ENCODE results near the gene EVA1A.
A peak's percentile ranks its signal among the peaks of the same experiment; 100 is the strongest.

The EVA1A gene

GRCh38 chr2:75564026-75564688 lies 3.4 kb upstream of the EVA1A start:
- Histone ChIP-seq H3K9me3 (no peaks in the 10 kb centered on the region), H3K4me3 (no peak overlapping the region), H3K36me3 (replicated peaks) (no peaks in the 10 kb centered on the region), H3K4me1 (peaks cover 4% of the 10 kb centered on the region), H3K27me3 (ENCODE audit: low read depth) (no peaks in the 10 kb centered on the region)
- in situ Hi-C loops (cut with MboI; ENCODE audit: low sequenced_read_pairs): no loop called here
- no peak for DNase-seq (ENCODE audit: low spot score in 2 of 2)

- no peaks in the 10 kb centered on the region for H3K27me3 ChIP-seq (ENCODE audit: low read depth)
- peaks cover 4% of the 10 kb centered on the region for H3K4me1 ChIP-seq
- no peak for DNase-seq (ENCODE audit: low spot score in 2 of 2)
- H3K4me3 ChIP-seq: no peak overlapping the region
- H3K9me3 ChIP-seq: no peaks in the 10 kb centered on the region
- in situ Hi-C loops (cut with MboI; ENCODE audit: low sequenced_read_pairs): no loop called here
- no peaks in the 10 kb centered on the region for H3K36me3 ChIP-seq (replicated peaks)
These were observed 2.9 kb upstream of the EVA1A start for GRCh38 chr2:75563591-75563990.

GRCh38 chr2:75562513-75562864 lies 1.8 kb upstream of the EVA1A start:
- H3K36me3 ChIP-seq (replicated peaks): no peaks in the 10 kb centered on the region
- in situ Hi-C loops (cut with MboI; ENCODE audit: low sequenced_read_pairs): no loop called here
- DNase-seq (ENCODE audit: low spot score in 2 of 2): no peak
- H3K4me3 ChIP-seq: no peak overlapping the region
- no peaks in the 10 kb centered on the region for H3K27me3 ChIP-seq (ENCODE audit: low read depth)
- H3K4me1 ChIP-seq: peaks cover 4% of the 10 kb centered on the region
- no peaks in the 10 kb centered on the region for H3K9me3 ChIP-seq

GRCh38 chr2:75561566-75562512 lies 1.1 kb upstream of the EVA1A start:
- Histone ChIP-seq H3K36me3 (replicated peaks) (no peaks in the 10 kb centered on the region), H3K4me3 (no peak overlapping the region; the same call in 1 of the 2 replicates), H3K4me1 (peaks cover 4% of the 10 kb centered on the region), H3K27me3 (ENCODE audit: low read depth) (no peaks in the 10 kb centered on the region), H3K9me3 (no peaks in the 10 kb centered on the region)
- DNase-seq (ENCODE audit: low spot score in 2 of 2): no peak
- in situ Hi-C loops (cut with MboI; ENCODE audit: low sequenced_read_pairs): no loop called here

GRCh38 chr2:75560022-75560767 lies 544 bp downstream of the EVA1A start:
- Histone ChIP-seq H3K4me1 (peaks cover 4% of the 10 kb centered on the region), H3K36me3 (replicated peaks) (no peaks in the 10 kb centered on the region), H3K27me3 (ENCODE audit: low read depth) (no peaks in the 10 kb centered on the region), H3K9me3 (no peaks in the 10 kb centered on the region), H3K4me3 (peak overlapping the region; percentile 57)
- peak; percentile 30 to 60 for DNase-seq (ENCODE audit: low spot score in 2 of 2)
- in situ Hi-C loops (cut with MboI; ENCODE audit: low sequenced_read_pairs): no loop called here

- Histone ChIP-seq H3K4me1 (peaks cover 4% of the 10 kb centered on the region), H3K9me3 (no peaks in the 10 kb centered on the region), H3K4me3 (peak overlapping the region; percentile 57), H3K36me3 (replicated peaks) (no peaks in the 10 kb centered on the region), H3K27me3 (ENCODE audit: low read depth) (no peaks in the 10 kb centered on the region)
- DNase-seq (ENCODE audit: low spot score in 2 of 2): no peak
- in situ Hi-C loops (cut with MboI; ENCODE audit: low sequenced_read_pairs): no loop called here
These were observed 1.1 kb downstream of the EVA1A start for GRCh38 chr2:75559680-75560021.

GRCh38 chr2:75558786-75559679 lies 1.7 kb downstream of the EVA1A start:
- H3K4me3 ChIP-seq: no peak overlapping the region

GRCh38 chr2:75558136-75558535 lies 2.6 kb downstream of the EVA1A start:
- DNase-seq (ENCODE audit: low spot score in 2 of 2): no peak
- H3K36me3 ChIP-seq (replicated peaks): no peaks in the 10 kb centered on the region
- H3K4me1 ChIP-seq: peaks cover 4% of the 10 kb centered on the region
- H3K4me3 ChIP-seq: no peak overlapping the region
- H3K27me3 ChIP-seq (ENCODE audit: low read depth): no peaks in the 10 kb centered on the region
- in situ Hi-C loops (cut with MboI; ENCODE audit: low sequenced_read_pairs): no loop called here
- no peaks in the 10 kb centered on the region for H3K9me3 ChIP-seq

More at GRCh38 chr2:75558786-75559679, 1.7 kb downstream of the EVA1A start:
- DNase-seq (ENCODE audit: low spot score in 2 of 2): no peak
- in situ Hi-C loops (cut with MboI; ENCODE audit: low sequenced_read_pairs): no loop called here
- peaks cover 4% of the 10 kb centered on the region for H3K4me1 ChIP-seq
- no peaks in the 10 kb centered on the region for H3K36me3 ChIP-seq (replicated peaks)
- H3K9me3 ChIP-seq: no peaks in the 10 kb centered on the region
- no peaks in the 10 kb centered on the region for H3K27me3 ChIP-seq (ENCODE audit: low read depth)

GRCh38 chr2:75557474-75558133 lies 3.1 kb downstream of the EVA1A start:
- DNase-seq (ENCODE audit: low spot score in 2 of 2): no peak
- Histone ChIP-seq H3K27me3 (ENCODE audit: low read depth) (no peaks in the 10 kb centered on the region), H3K4me1 (peaks cover 4% of the 10 kb centered on the region), H3K36me3 (replicated peaks) (no peaks in the 10 kb centered on the region), H3K9me3 (no peaks in the 10 kb centered on the region), H3K4me3 (no peak overlapping the region)
- in situ Hi-C loops (cut with MboI; ENCODE audit: low sequenced_read_pairs): no loop called here

- in situ Hi-C loops (cut with MboI; ENCODE audit: low sequenced_read_pairs): no loop called here
- Histone ChIP-seq H3K9me3 (no peaks in the 10 kb centered on the region), H3K4me1 (peaks cover 4% of the 10 kb centered on the region), H3K27me3 (ENCODE audit: low read depth) (no peaks in the 10 kb centered on the region), H3K36me3 (replicated peaks) (no peaks in the 10 kb centered on the region), H3K4me3 (no peak overlapping the region)
- DNase-seq (ENCODE audit: low spot score in 2 of 2): no peak
These were observed 3.9 kb downstream of the EVA1A start for GRCh38 chr2:75556679-75557366.

GRCh38 chr2:75555701-75556100 lies 5.0 kb downstream of the EVA1A start:
- no peaks in the 10 kb centered on the region for H3K36me3 ChIP-seq (replicated peaks)
- H3K4me1 ChIP-seq: no peaks in the 10 kb centered on the region
- H3K27me3 ChIP-seq (ENCODE audit: low read depth): no peaks in the 10 kb centered on the region
- H3K4me3 ChIP-seq: no peak overlapping the region
- DNase-seq (ENCODE audit: low spot score in 2 of 2): no peak
- in situ Hi-C loops (cut with MboI; ENCODE audit: low sequenced_read_pairs): no loop called here
- no peaks in the 10 kb centered on the region for H3K9me3 ChIP-seq

GRCh38 chr2:75553935-75554531 lies 6.7 kb downstream of the EVA1A start:
- Histone ChIP-seq H3K4me3 (no peak overlapping the region), H3K27me3 (ENCODE audit: low read depth) (no peaks in the 10 kb centered on the region), H3K4me1 (no peaks in the 10 kb centered on the region), H3K36me3 (replicated peaks) (no peaks in the 10 kb centered on the region), H3K9me3 (no peaks in the 10 kb centered on the region)
- DNase-seq (ENCODE audit: low spot score in 2 of 2): no peak
- in situ Hi-C loops (cut with MboI; ENCODE audit: low sequenced_read_pairs): no loop called here
